GM12878 (cell line): ENCODE measurements around the gene RAB25.

Experiments used
- EZH2 ChIP-seq: IDR thresholded peaks from 2 replicates; pipeline ENCODE4 v1.6.1; 2012; ENCODE audit warnings: low read depth, mild to moderate bottlenecking, control low read depth, inconsistent platforms, low read length, borderline replicate concordance; ENCODE audit not compliant: control insufficient read depth
- GABPA ChIP-seq: IDR thresholded peaks from 2 replicates; pipeline ENCODE4 v1.6.1; 2014; ENCODE audit warnings: antibody characterized with exemption, low read depth, mild to moderate bottlenecking, inconsistent platforms
- HDGF ChIP-seq: fragments of 450-650 bp; IDR thresholded peaks from 2 replicates; pipeline ENCODE4 v1.6.1; 2016; ENCODE audit warnings: antibody characterized with exemption
- JUND ChIP-seq: IDR thresholded peaks from 2 replicates; pipeline ENCODE4 v1.6.1; 2012; ENCODE audit warnings: low read depth, mild to moderate bottlenecking, low read length, improper control_type of control experiment, moderate library complexity
- RAD21 ChIP-seq: IDR thresholded peaks from 2 replicates; pipeline ENCODE4 v1.6.1; 2011; ENCODE audit warnings: mild to moderate bottlenecking, low read depth, low read length, moderate library complexity; ENCODE audit not compliant: insufficient read depth
- SMAD1 ChIP-seq: fragments of 450-650 bp; IDR thresholded peaks from 2 replicates; pipeline ENCODE4 v1.6.1; 2018; ENCODE audit warnings: mild to moderate bottlenecking, low read depth; ENCODE audit not compliant: partially characterized antibody
- SUPT20H ChIP-seq: IDR thresholded peaks from 2 replicates; pipeline ENCODE4 v1.6.1; 2011; ENCODE audit warnings: low read depth, mild to moderate bottlenecking, low read length, moderate library complexity, borderline replicate concordance; ENCODE audit not compliant: control insufficient read depth
- TAF1 ChIP-seq: IDR thresholded peaks from 2 replicates; pipeline ENCODE4 v1.6.1; 2011; ENCODE audit warnings: mild to moderate bottlenecking, low read depth, low read length, borderline replicate concordance
- TF ChIP-seq, protein P1 (sequence below), 3 experiments: IDR thresholded peaks in 2 of 3; conservative IDR thresholded peaks in 1 of 3; 2 replicates each; pipeline ENCODE4 v1.5.1; 2011; ENCODE audit warnings: low read depth in 3 of 3, low read length in 3 of 3, mild to moderate bottlenecking in 3 of 3, control low read depth in 2 of 3, moderate library complexity in 2 of 3, inconsistent platforms in 1 of 3, mixed read lengths in 1 of 3; ENCODE audit not compliant: control insufficient read depth in 2 of 3, insufficient read depth in 1 of 3; ENCODE audit errors: extremely low read depth in 1 of 3
- TF ChIP-seq, protein P2 (sequence below): IDR thresholded peaks from 2 replicates; pipeline ENCODE4 v1.6.1; 2011; ENCODE audit warnings: mild to moderate bottlenecking, low read depth, low read length, moderate library complexity; ENCODE audit not compliant: insufficient replicate concordance
- TF ChIP-seq, protein P3 (sequence below): IDR thresholded peaks from 2 replicates; pipeline ENCODE4 v1.6.1; 2011; ENCODE audit warnings: low read depth, mild to moderate bottlenecking, low read length, moderate library complexity, borderline replicate concordance; ENCODE audit errors: extremely low read depth
- TF ChIP-seq, protein P4 (sequence below): fragments of 450-650 bp; IDR thresholded peaks from 2 replicates; pipeline ENCODE4 v1.6.1; 2017; ENCODE audit warnings: mild to moderate bottlenecking, moderate library complexity

DNA sequence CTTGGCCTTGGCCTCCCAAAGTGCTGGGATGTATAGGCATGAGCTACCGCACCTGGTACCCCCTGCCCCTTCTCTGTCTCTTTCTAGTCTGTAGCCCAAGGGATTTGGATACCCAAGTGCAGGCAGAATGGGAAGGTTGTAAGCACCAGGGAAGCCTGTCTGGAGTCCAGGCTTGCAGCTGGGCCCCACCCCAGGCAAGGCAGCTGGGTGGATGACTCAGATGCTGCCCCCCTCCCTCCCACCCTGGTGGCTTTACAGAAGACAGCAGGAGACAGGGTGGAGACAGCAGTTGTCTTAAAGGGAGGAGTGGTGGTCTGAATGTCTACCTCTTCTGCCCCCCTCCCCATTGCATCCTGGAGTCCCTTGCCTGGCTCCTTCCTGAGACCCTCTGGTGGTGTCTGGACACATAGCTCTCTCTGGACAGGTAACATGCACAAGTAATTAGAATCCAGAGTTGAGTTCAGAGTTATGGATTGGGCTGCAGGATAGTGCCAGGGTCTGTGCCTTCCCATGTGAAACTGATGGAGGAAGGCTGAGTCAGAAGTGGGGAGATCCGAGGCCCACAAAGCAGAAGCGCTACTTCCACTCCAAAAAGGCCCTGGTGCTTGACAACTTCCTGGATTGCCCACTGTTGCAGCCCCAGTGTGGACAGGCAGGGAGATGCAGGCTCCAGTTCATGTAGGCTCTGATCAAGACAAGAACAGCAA, 58.7 kb downstream of the RAB25 start:
- TF ChIP-seq, protein P1, sequence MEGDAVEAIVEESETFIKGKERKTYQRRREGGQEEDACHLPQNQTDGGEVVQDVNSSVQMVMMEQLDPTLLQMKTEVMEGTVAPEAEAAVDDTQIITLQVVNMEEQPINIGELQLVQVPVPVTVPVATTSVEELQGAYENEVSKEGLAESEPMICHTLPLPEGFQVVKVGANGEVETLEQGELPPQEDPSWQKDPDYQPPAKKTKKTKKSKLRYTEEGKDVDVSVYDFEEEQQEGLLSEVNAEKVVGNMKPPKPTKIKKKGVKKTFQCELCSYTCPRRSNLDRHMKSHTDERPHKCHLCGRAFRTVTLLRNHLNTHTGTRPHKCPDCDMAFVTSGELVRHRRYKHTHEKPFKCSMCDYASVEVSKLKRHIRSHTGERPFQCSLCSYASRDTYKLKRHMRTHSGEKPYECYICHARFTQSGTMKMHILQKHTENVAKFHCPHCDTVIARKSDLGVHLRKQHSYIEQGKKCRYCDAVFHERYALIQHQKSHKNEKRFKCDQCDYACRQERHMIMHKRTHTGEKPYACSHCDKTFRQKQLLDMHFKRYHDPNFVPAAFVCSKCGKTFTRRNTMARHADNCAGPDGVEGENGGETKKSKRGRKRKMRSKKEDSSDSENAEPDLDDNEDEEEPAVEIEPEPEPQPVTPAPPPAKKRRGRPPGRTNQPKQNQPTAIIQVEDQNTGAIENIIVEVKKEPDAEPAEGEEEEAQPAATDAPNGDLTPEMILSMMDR (IDR thresholded peaks at IDR 0.05 in 2 of 3, conservative IDR thresholded peaks at IDR 0.05 in 1 of 3; ENCODE audit: control insufficient read depth in 2 of 3, extremely low read depth in 1 of 3, insufficient read depth in 1 of 3, low read depth in 3 of 3, low read length in 3 of 3), result peak in 2 of 3 experiments; percentile 10 to 26; a peak in 2 of 6 replicates
- TF ChIP-seq HDGF, result no peak
- no peak for TF ChIP-seq JUND
- TF ChIP-seq RAD21, result peak; percentile 16; the same call in 1 of the 2 replicates
- TF ChIP-seq, protein P2, sequence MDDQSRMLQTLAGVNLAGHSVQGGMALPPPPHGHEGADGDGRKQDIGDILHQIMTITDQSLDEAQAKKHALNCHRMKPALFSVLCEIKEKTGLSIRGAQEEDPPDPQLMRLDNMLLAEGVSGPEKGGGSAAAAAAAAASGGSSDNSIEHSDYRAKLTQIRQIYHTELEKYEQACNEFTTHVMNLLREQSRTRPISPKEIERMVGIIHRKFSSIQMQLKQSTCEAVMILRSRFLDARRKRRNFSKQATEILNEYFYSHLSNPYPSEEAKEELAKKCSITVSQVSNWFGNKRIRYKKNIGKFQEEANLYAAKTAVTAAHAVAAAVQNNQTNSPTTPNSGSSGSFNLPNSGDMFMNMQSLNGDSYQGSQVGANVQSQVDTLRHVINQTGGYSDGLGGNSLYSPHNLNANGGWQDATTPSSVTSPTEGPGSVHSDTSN, result no peak
- no peak for TF ChIP-seq GABPA
- TF ChIP-seq, protein P3, sequence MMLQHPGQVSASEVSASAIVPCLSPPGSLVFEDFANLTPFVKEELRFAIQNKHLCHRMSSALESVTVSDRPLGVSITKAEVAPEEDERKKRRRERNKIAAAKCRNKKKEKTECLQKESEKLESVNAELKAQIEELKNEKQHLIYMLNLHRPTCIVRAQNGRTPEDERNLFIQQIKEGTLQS, result no peak
- TF ChIP-seq SUPT20H, result no peak
- TF ChIP-seq EZH2, result no peak
- no peak for TF ChIP-seq TAF1
- TF ChIP-seq, protein P4, sequence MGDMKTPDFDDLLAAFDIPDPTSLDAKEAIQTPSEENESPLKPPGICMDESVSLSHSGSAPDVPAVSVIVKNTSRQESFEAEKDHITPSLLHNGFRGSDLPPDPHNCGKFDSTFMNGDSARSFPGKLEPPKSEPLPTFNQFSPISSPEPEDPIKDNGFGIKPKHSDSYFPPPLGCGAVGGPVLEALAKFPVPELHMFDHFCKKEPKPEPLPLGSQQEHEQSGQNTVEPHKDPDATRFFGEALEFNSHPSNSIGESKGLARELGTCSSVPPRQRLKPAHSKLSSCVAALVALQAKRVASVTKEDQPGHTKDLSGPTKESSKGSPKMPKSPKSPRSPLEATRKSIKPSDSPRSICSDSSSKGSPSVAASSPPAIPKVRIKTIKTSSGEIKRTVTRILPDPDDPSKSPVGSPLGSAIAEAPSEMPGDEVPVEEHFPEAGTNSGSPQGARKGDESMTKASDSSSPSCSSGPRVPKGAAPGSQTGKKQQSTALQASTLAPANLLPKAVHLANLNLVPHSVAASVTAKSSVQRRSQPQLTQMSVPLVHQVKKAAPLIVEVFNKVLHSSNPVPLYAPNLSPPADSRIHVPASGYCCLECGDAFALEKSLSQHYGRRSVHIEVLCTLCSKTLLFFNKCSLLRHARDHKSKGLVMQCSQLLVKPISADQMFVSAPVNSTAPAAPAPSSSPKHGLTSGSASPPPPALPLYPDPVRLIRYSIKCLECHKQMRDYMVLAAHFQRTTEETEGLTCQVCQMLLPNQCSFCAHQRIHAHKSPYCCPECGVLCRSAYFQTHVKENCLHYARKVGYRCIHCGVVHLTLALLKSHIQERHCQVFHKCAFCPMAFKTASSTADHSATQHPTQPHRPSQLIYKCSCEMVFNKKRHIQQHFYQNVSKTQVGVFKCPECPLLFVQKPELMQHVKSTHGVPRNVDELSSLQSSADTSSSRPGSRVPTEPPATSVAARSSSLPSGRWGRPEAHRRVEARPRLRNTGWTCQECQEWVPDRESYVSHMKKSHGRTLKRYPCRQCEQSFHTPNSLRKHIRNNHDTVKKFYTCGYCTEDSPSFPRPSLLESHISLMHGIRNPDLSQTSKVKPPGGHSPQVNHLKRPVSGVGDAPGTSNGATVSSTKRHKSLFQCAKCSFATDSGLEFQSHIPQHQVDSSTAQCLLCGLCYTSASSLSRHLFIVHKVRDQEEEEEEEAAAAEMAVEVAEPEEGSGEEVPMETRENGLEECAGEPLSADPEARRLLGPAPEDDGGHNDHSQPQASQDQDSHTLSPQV, result no peak
- TF ChIP-seq SMAD1, result no peak
